Nephron progenitor cell (in vitro differentiated cells): ENCODE measurements around the gene FHOD1.

ENCODE experiments used
- DNase-seq: peaks from one replicate; pipeline ENCODE4 v3.0.0; 2021
- H3K27ac Mint-ChIP-seq: 2 replicates; pipeline ENCODE4 v1.8.0; 2021; ENCODE audit warnings: mild to moderate bottlenecking, moderate library complexity, mixed read lengths
- H3K27me3 Mint-ChIP-seq: 2 replicates; pipeline ENCODE4 v1.8.0; 2021; ENCODE audit warnings: mild to moderate bottlenecking, low read depth, mixed read lengths; ENCODE audit not compliant: poor library complexity
- H3K36me3 Mint-ChIP-seq: 2 replicates; pipeline ENCODE4 v1.8.0; 2021; ENCODE audit warnings: low read depth, mixed read lengths
- H3K4me1 Mint-ChIP-seq: 2 replicates; pipeline ENCODE4 v1.8.0; 2021; ENCODE audit warnings: mixed read lengths
- H3K4me3 Mint-ChIP-seq: 2 replicates; pipeline ENCODE4 v1.8.0; 2021; ENCODE audit warnings: mild to moderate bottlenecking, moderate library complexity, mixed read lengths
- H3K9me3 Mint-ChIP-seq: 2 replicates; pipeline ENCODE4 v1.8.0; 2021; ENCODE audit warnings: mild to moderate bottlenecking, moderate library complexity, mixed read lengths
- TF ChIP-seq, protein P1 (sequence below): fragments of 200-600 bp; sonication (generic); IDR thresholded peaks from 2 replicates; pipeline ENCODE4 v1.5.0; 2021; ENCODE audit warnings: antibody characterized with exemption

FHOD1 gene

DNA sequence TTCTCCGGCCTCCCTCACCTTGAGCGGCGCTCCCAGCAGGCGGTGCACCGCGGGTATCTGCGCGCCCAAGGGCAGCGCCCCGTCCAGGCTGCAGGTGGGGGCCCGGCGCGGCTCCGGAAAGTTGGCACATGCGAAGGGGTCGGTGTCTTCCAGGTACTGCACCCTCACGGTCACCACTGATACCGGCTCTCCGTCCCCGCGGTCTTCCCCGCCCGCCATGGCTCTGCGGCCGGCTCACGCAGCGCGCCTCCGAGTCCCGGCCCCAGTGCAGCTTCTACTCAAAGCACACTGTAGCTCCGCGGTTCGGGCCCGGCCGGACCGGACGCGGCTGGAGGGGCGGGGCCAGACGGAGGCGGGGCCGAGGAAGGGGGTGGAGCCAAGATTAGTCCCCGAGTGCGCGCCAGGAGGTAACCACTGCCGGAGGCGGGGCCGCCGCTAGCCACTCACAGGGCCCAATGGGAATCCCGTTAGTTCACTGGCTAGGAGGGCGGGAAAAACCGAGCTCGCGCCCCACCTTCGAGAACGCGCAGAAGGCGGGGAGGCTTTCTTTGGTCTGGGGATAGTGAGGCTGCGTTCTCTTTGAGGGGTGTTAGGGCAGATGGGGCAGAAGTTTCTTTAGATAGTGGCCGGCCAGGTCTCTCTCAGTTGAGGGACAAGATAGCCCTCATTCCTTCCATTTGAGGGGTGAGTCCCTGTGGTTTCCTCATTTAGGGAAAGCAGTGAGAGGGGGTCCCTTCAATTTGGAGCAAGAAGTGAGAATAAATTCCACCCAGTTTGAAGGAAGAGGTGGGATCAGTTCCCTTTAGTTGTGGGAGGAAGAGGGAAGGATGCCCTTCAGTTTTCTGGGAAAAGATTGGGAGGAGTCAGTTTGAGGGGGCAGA, at the start of gene FHOD1:
Gene FHOD1 (minus strand): TSS at position 290 of the 881 bp plus-strand sequence. CDS start 71 bp downstream, at position 219.
- Mint-ChIP-seq H3K36me3 (no peaks in the 10 kb centered on the region), H3K27me3 (peaks cover 49% of the 10 kb centered on the region), H3K4me3 (peak within 1 kb of the TSS; percentile 81), H3K4me1 (peaks cover 45% of the 10 kb centered on the region), H3K9me3 (no peaks in the 10 kb centered on the region), H3K27ac (peak within 1 kb of the TSS; percentile 36)
- TF ChIP-seq, protein P1, sequence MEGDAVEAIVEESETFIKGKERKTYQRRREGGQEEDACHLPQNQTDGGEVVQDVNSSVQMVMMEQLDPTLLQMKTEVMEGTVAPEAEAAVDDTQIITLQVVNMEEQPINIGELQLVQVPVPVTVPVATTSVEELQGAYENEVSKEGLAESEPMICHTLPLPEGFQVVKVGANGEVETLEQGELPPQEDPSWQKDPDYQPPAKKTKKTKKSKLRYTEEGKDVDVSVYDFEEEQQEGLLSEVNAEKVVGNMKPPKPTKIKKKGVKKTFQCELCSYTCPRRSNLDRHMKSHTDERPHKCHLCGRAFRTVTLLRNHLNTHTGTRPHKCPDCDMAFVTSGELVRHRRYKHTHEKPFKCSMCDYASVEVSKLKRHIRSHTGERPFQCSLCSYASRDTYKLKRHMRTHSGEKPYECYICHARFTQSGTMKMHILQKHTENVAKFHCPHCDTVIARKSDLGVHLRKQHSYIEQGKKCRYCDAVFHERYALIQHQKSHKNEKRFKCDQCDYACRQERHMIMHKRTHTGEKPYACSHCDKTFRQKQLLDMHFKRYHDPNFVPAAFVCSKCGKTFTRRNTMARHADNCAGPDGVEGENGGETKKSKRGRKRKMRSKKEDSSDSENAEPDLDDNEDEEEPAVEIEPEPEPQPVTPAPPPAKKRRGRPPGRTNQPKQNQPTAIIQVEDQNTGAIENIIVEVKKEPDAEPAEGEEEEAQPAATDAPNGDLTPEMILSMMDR, result no peak
- DNase-seq, result peak; percentile 99

DNA sequence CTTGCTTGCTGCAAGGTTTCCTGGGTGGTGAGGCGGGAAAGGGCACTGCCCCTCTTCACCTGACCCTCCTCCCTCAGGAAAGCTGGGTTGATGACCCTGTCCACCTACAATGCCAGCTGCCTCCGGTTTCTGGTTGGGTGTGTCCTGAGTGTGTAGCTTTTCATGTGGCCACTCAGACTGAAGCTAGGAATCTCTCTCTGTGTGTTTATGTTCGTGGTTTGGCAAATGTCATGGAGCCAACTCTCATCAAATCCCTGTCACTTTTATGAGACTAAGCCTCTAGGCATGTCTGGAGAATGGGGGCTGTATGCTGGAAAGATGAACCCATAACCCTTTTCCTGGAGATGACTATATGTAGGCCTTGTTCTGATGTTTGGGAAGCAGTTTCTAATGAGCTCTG, 49.1 kb upstream of the FHOD1 start:
- TF ChIP-seq, protein P1, result no peak
- Mint-ChIP-seq H3K36me3 (no peaks in the 10 kb centered on the region), H3K27me3 (peaks cover 35% of the 10 kb centered on the region), H3K27ac (no peak overlapping the region), H3K4me1 (peaks cover 22% of the 10 kb centered on the region), H3K9me3 (no peaks in the 10 kb centered on the region), H3K4me3 (no peak overlapping the region)
- no peak for DNase-seq

DNA sequence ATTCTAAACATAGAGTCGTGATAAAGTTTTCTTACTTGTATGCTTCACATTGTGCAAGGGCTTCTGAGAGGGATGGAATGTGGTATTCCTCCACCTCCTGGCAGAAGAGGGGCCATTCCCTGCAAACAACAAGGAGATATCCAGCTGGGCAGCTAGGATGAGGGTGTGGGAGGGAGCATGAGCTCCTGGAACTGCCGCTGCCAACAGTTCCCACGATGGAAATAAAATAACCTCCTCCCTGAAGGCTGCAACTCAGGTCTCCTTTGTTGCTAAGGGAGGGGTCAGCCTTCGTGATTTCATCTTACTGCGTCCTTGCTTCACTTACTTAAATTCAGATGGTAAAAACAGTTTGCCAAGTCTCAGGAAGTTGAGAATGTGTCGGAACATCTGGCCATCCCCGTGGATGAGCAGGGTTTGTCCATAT, 47.7 kb upstream of the FHOD1 start:
- Mint-ChIP-seq H3K9me3 (no peaks in the 10 kb centered on the region), H3K27ac (no peak overlapping the region), H3K4me3 (no peak overlapping the region), H3K27me3 (peaks cover 34% of the 10 kb centered on the region), H3K36me3 (no peaks in the 10 kb centered on the region), H3K4me1 (peaks cover 17% of the 10 kb centered on the region)
- TF ChIP-seq, protein P1, result no peak
- DNase-seq, result no peak

DNA sequence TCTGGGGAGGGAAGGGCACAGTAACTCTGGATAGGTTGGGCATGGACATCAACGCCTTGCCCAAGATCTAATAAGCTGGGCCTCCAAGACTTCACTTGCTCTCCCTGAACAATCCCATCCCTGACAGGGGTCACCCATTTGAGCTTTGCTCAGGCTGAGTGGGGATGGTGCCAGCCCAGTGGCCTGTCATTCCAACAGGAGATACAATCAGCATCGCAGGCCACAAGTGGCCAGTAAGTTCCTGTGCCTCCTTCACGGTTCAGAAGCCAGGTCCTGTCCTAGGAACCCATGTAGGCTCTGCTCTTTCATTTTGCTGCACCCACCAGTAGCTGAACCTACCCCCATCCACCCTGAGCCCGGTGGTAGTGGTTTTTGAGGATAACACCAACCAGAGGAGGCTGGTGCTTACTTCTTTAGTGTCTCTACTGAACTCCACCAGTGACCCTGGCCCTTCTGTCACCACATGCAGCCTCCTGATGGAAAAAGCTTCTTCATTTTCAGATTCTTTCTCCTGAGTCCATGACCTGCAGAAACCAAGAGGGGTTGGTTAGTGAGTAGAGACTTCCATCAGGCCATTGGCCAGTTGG, 47.0 kb upstream of the FHOD1 start:
- Mint-ChIP-seq H3K4me3 (no peak overlapping the region), H3K27ac (no peak overlapping the region), H3K9me3 (no peaks in the 10 kb centered on the region), H3K27me3 (peaks cover 34% of the 10 kb centered on the region), H3K4me1 (peaks cover 17% of the 10 kb centered on the region), H3K36me3 (no peaks in the 10 kb centered on the region)
- DNase-seq, result no peak
- TF ChIP-seq, protein P1, result no peak

DNA sequence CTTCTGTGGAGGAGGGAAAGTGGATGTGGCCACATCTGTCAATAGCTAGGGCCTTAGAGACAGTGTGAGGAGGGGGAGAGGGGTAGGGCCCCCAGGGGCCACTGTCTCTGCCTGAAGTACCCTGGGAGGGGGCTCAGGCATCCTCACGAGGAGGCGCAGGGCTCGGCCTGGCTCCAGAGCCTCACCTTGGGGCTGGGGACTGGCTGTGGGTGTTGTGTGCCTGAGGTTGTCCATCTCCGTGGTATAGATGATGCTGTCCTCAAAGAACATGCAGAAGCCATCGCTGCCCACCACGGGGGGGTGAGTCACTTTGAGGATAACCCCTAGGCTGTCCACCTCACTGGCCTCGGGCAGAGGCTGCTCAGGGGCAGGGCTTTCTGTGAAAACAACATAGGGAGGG, 44.2 kb upstream of the FHOD1 start:
- H3K27me3 Mint-ChIP-seq, result peaks cover 19% of the 10 kb centered on the region
- no peaks in the 10 kb centered on the region for H3K36me3 Mint-ChIP-seq
- H3K4me1 Mint-ChIP-seq, result peaks cover 14% of the 10 kb centered on the region
- DNase-seq, result no peak
- H3K27ac Mint-ChIP-seq, result no peak overlapping the region
- H3K4me3 Mint-ChIP-seq, result no peak overlapping the region
- TF ChIP-seq, protein P1, result no peak
- no peaks in the 10 kb centered on the region for H3K9me3 Mint-ChIP-seq
